WI38 (cell line): ENCODE results near the gene CXCL8.

ENCODE experiments used
- H3K4me3 ChIP-seq: 2 replicates; pipeline ENCODE4 v1.5.1; 2011; ENCODE audit warnings: low read depth, mild to moderate bottlenecking, control low read depth, low read length
- TF ChIP-seq, protein P1 (sequence below): IDR thresholded peaks from 2 replicates; pipeline ENCODE4 v1.5.1; 2012; ENCODE audit warnings: low read depth, mild to moderate bottlenecking, control low read depth, low read length

Gene CXCL8

DNA sequence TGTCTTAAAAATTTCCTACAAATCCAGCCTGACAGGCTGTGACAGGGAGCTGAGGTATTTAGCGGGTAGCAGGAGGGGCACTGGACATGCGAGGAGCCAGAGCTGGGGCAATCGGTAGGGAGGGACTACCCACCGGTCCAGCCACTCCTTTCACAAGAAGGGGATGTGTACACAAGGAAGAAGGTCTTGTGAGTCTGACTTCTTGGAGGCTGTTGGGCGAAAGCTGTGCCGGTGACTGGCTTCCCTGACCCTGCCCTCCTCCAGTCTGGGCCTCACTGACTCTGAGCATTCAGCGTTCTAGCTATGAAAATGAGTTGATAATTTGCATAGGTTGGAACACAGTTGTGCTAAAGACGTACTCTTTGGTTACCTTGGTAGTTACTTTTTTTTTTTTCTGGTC is 12.7 kb upstream of the CXCL8 start:
- no peak overlapping the region for H3K4me3 ChIP-seq
- TF ChIP-seq, protein P1, sequence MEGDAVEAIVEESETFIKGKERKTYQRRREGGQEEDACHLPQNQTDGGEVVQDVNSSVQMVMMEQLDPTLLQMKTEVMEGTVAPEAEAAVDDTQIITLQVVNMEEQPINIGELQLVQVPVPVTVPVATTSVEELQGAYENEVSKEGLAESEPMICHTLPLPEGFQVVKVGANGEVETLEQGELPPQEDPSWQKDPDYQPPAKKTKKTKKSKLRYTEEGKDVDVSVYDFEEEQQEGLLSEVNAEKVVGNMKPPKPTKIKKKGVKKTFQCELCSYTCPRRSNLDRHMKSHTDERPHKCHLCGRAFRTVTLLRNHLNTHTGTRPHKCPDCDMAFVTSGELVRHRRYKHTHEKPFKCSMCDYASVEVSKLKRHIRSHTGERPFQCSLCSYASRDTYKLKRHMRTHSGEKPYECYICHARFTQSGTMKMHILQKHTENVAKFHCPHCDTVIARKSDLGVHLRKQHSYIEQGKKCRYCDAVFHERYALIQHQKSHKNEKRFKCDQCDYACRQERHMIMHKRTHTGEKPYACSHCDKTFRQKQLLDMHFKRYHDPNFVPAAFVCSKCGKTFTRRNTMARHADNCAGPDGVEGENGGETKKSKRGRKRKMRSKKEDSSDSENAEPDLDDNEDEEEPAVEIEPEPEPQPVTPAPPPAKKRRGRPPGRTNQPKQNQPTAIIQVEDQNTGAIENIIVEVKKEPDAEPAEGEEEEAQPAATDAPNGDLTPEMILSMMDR: no peak

DNA sequence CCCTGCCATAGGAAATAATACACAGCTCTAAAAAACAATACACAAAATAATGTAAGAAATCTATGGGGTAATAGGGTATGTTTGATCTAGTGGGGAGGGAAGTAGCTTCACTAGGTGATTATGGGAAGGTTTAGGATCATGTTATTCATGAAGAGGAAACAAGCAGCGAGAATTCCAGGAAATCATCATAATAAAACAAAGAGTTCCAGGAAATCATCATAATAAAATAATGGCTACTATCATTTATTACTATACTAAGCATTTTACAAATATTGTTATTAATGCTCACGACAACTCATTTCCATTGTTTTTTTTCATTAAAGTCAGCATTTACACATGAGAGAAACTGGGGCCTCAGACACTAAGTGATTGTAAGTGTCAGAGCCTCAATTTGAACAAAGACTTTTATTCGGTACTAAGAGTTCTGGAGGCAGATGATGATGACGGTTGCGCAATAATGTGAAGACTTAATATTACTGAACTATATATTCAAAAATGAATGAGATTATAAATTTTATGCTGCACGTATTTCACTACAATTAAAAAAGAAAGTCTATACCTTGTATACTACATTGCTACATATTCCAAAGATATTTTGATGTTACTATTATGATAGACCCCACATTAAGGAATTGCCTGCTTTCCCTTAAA is 12.2 kb upstream of the CXCL8 start:
- TF ChIP-seq, protein P1: no peak
- no peak overlapping the region for H3K4me3 ChIP-seq

DNA sequence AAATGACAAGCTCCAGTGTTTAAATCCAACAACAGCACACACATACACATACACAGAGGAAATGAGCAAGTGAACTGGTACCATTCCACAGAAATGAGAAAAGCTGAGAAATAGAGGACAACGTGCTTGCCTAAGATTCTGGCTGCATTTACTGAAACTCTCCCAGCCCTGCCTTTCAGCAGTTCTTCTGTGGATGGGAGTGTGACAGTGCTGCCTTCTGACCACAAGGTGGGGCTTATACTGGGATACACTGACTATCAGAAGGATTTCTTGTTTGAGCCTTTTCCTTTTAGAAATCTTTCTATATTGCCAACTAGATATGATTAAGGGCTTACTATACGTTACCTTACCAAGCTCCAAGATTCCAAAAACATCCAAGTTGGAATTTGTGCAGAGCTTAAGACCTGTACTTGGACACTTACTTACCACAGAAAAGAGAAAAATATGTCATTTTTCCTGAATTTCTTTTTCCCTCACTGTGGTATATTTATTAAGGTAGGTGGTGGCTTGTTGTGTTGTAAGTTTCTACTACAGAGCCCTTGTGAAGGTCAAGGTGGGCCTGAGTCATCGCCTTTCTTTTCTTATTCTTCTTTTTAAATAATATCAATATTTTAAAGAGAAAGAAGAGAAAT is 10.7 kb upstream of the CXCL8 start:
- no peak overlapping the region for H3K4me3 ChIP-seq
- TF ChIP-seq, protein P1: peak; percentile 84

DNA sequence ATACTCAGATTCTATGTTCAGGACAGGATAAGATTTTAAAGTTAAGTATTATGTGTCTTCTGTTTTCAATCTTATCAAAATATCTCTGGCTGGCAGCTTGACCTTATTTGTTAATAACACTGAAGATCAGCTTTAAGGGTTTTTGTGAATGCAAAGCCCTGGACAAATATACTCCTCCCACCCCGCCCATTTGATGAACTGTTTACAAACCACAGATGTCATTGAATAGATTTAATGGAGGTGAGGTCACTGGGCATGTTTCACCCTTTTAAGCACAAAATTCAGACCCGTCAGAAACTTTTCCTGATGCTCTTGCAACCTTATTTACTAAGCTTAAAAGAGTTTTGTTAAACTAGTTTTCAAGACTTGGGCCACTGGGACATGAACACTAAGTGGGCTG is 10.1 kb upstream of the CXCL8 start:
- TF ChIP-seq, protein P1: no peak
- no peak overlapping the region for H3K4me3 ChIP-seq

DNA sequence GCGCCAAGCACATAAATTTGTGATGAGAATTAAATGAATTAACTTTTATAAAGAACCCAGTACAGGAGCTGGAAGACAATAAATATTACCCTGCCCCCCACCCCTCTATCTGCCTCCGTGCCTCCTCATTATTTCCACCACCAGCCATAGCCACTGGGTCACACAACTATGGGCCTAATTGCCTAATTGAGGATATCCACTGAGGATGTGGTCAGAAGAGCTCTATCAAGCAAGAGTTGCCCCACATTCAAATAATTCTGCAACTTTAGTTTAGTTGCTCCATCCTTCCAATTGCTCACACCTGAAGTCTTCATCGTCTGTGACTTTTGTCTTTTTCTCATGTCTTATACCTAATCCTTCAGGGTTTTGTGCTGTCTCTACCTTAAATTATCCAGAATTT is 9.5 kb upstream of the CXCL8 start:
- H3K4me3 ChIP-seq: no peak overlapping the region
- TF ChIP-seq, protein P1: no peak

DNA sequence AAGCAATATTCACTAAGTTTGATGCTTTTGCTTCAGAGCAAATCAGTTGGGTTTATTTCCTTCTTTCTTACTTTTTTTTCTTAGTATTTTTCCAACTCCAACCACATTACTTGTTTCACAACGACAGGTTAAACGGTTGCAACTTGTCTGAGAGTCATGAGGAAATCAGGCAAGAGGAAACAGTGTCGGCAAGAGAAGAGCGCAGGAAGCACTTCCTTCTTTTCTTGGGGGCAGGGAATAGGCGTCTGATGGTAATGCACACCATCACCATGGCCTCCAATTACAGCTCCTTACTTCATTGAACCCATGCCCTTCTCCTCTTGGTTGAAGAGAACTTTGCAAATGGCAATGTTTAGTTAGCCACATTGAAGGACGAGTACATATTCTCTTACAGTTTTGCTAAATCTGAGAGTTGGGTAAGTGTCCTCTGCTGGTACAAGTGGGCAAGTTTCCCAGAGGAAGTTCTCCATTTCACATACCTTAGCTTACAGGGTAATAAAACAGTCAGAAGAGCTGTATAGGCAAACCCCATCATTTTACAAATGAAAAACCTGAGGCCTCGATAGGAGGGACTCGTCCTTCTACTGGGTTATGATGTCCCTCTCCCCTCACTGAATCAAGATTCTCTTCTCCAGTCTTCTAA is 8.3 kb upstream of the CXCL8 start:
- TF ChIP-seq, protein P1: no peak
- H3K4me3 ChIP-seq: no peak overlapping the region
